IMR-90 (cell line): Measurements from ENCODE around the gene TRAF3. TPM values are rescaled to one million over a fixed set of nuclear protein-coding genes. Genes with fewer than 3 reads are reported as not detected.

Experiments
- ATAC-seq: fragments of 200-7000 bp; cut with Tn5 transposase; 2 replicates; pipeline ENCODE4 v1.9.1; 2020; ENCODE audit warnings: low read depth, mild to moderate bottlenecking, moderate library complexity
- BruUV-seq: library from RNA; stranded (reverse); fragments of 400-500 nt; replicated peaks from 2 replicates; lab custom pipeline; 2021; lab: Mats Ljungman, UMichigan
- CTCF ChIA-PET: fragments of 300-600 bp; formaldehyde crosslinking; extraction: SDS; loops from one replicate; lab custom pipeline; 2021; ENCODE audit warnings: antibody characterized with exemption; lab: Yijun Ruan, JAX
- POLR2A ChIA-PET: fragments of 300-600 bp; sonication (Branson Sonifier 250); formaldehyde crosslinking; loops from one replicate; lab custom pipeline; 2022; ENCODE audit warnings: antibody characterized with exemption; ENCODE audit not compliant: unreplicated experiment; lab: Charles Lee
- DNase-seq: peaks from one replicate; pipeline ENCODE4 v3.0.0; 2013
- H2AFZ ChIP-seq: replicated peaks from 2 replicates; pipeline ENCODE3; 2013; ENCODE audit warnings: low read length, mild to moderate bottlenecking; ENCODE audit not compliant: poor library complexity
- H2AK5ac ChIP-seq: 2 replicates; pipeline ENCODE4 v1.6.1; 2013; ENCODE audit warnings: low read depth, low read length, inconsistent platforms
- H2AK9ac ChIP-seq: replicated peaks from 2 replicates; pipeline ENCODE3; 2013; ENCODE audit warnings: mild to moderate bottlenecking, low read depth, low read length, moderate library complexity; ENCODE audit not compliant: poor library complexity
- H2BK120ac ChIP-seq: 2 replicates; pipeline ENCODE4 v1.6.1; 2013; ENCODE audit warnings: low read depth, low read length, inconsistent platforms
- H2BK15ac ChIP-seq: 3 replicates; pipeline ENCODE4 v1.6.1; 2013; ENCODE audit warnings: low read depth, low read length, inconsistent platforms
- H2BK20ac ChIP-seq: 2 replicates; pipeline ENCODE4 v1.6.1; 2013; ENCODE audit warnings: low read depth, mild to moderate bottlenecking, inconsistent platforms, low read length, moderate library complexity
- H2BK5ac ChIP-seq: 2 replicates; pipeline ENCODE4 v1.6.1; 2013; ENCODE audit warnings: mild to moderate bottlenecking, low read depth, low read length, inconsistent platforms; ENCODE audit not compliant: poor library complexity, severe bottlenecking
- H3K14ac ChIP-seq: replicated peaks from 2 replicates; pipeline ENCODE4 v1.6.1; 2013; ENCODE audit warnings: low read depth, low read length, inconsistent platforms
- H3K18ac ChIP-seq: 2 replicates; pipeline ENCODE4 v1.6.1; 2013; ENCODE audit warnings: low read depth, low read length, control low read depth
- H3K23ac ChIP-seq: 2 replicates; pipeline ENCODE4 v1.6.1; 2013; ENCODE audit warnings: low read depth, low read length, inconsistent platforms
- H3K27ac ChIP-seq: 2 replicates; pipeline ENCODE4 v1.5.1; 2013; ENCODE audit warnings: mild to moderate bottlenecking, control low read depth, low read length; ENCODE audit not compliant: insufficient read depth
- H3K27me3 ChIP-seq: 2 replicates; pipeline ENCODE4 v1.6.1; 2013; ENCODE audit warnings: low read length; ENCODE audit not compliant: control insufficient read depth, insufficient read depth
- H3K36me3 ChIP-seq: 2 replicates; pipeline ENCODE4 v1.6.1; 2013; ENCODE audit warnings: low read length, mixed read lengths; ENCODE audit not compliant: control insufficient read depth, insufficient read depth
- H3K4ac ChIP-seq: 2 replicates; pipeline ENCODE4 v1.6.1; 2013; ENCODE audit warnings: low read depth, low read length, inconsistent platforms
- H3K4me1 ChIP-seq: 2 replicates; pipeline ENCODE4 v1.6.1; 2013; ENCODE audit warnings: low read length, mixed read lengths; ENCODE audit not compliant: control insufficient read depth, insufficient read depth
- H3K4me2 ChIP-seq: 2 replicates; pipeline ENCODE4 v1.6.1; 2013; ENCODE audit warnings: low read depth, mild to moderate bottlenecking, control low read depth, low read length, moderate library complexity
- H3K4me3 ChIP-seq: 2 replicates; pipeline ENCODE4 v1.5.1; 2013; ENCODE audit warnings: low read depth, mild to moderate bottlenecking, control low read depth, low read length, moderate library complexity; ENCODE audit not compliant: insufficient read depth
- H3K56ac ChIP-seq: 2 replicates; pipeline ENCODE4 v1.6.1; 2013; ENCODE audit warnings: low read length, inconsistent platforms; ENCODE audit not compliant: insufficient read depth; ENCODE audit errors: extremely low read depth
- H3K79me1 ChIP-seq, 2 experiments: 2 replicates each; pipeline ENCODE4 v1.6.1; 2013; ENCODE audit warnings: low read length in 2 of 2, inconsistent platforms in 1 of 2, low read depth in 1 of 2
- H3K9ac ChIP-seq: 2 replicates; pipeline ENCODE4 v1.6.1; 2013; ENCODE audit warnings: low read depth, low read length, control low read depth
- H3K9me1 ChIP-seq: 2 replicates; pipeline ENCODE4 v1.6.1; 2013; ENCODE audit warnings: low read length, inconsistent platforms; ENCODE audit not compliant: insufficient read depth
- H3K9me3 ChIP-seq: 2 replicates; pipeline ENCODE4 v1.6.1; 2013; ENCODE audit warnings: low read length; ENCODE audit not compliant: control insufficient read depth, insufficient read depth
- H4K20me1 ChIP-seq: 2 replicates; pipeline ENCODE4 v1.6.1; 2013; ENCODE audit warnings: low read length, inconsistent platforms; ENCODE audit not compliant: insufficient read depth
- H4K5ac ChIP-seq: 2 replicates; pipeline ENCODE4 v1.6.1; 2013; ENCODE audit warnings: mild to moderate bottlenecking, low read depth, low read length, control low read depth
- H4K8ac ChIP-seq, 2 experiments: 2 replicates each; pipeline ENCODE4 v1.6.1; 2013; ENCODE audit warnings: low read depth in 2 of 2, low read length in 2 of 2, control low read depth in 1 of 2, inconsistent platforms in 1 of 2
- H4K91ac ChIP-seq: 2 replicates; pipeline ENCODE4 v1.6.1; 2013; ENCODE audit warnings: low read depth, low read length, inconsistent platforms; ENCODE audit not compliant: insufficient read depth
- BHLHE40 ChIP-seq: fragments of 150-350 bp; IDR thresholded peaks from 2 replicates; pipeline ENCODE4 v1.6.1; 2016; ENCODE audit warnings: mild to moderate bottlenecking, low read depth, low read length
- CEBPB ChIP-seq: IDR thresholded peaks from 2 replicates; pipeline ENCODE4 v1.6.1; 2012; ENCODE audit warnings: low read depth, low read length, improper control_type of control experiment
- CHD1 ChIP-seq: IDR thresholded peaks from 2 replicates; pipeline ENCODE4 v1.6.1; 2012; ENCODE audit warnings: low read depth, low read length, improper control_type of control experiment
- CTCF ChIP-seq: conservative IDR thresholded peaks from 2 replicates; pipeline ENCODE4 v1.5.1; 2012; ENCODE audit warnings: mild to moderate bottlenecking, low read depth, low read length, improper control_type of control experiment
- FOS ChIP-seq: fragments of 150-350 bp; IDR thresholded peaks from 2 replicates; pipeline ENCODE4 v1.6.1; 2016; ENCODE audit warnings: low read depth, low read length
- MAFK ChIP-seq: IDR thresholded peaks from 2 replicates; pipeline ENCODE4 v1.6.1; 2012; ENCODE audit warnings: low read depth, low read length, improper control_type of control experiment
- MAZ ChIP-seq: IDR thresholded peaks from 2 replicates; pipeline ENCODE4 v1.6.1; 2012; ENCODE audit warnings: low read depth, mild to moderate bottlenecking, low read length, improper control_type of control experiment, moderate library complexity, borderline replicate concordance
- MXI1 ChIP-seq: IDR thresholded peaks from 2 replicates; pipeline ENCODE4 v1.6.1; 2012; ENCODE audit warnings: low read depth, mild to moderate bottlenecking, low read length, moderate library complexity, borderline replicate concordance
- NFE2L2 ChIP-seq: fragments of 150-350 bp; IDR thresholded peaks from 2 replicates; pipeline ENCODE4 v1.6.1; 2016; ENCODE audit warnings: low read depth, mild to moderate bottlenecking, low read length
- POLR2A ChIP-seq: IDR thresholded peaks from 2 replicates; pipeline ENCODE4 v1.6.1; 2012; ENCODE audit warnings: mild to moderate bottlenecking, low read depth, low read length
- RAD21 ChIP-seq: IDR thresholded peaks from 2 replicates; pipeline ENCODE4 v1.6.1; 2012; ENCODE audit warnings: low read length, improper control_type of control experiment
- RCOR1 ChIP-seq: IDR thresholded peaks from 2 replicates; pipeline ENCODE4 v1.6.1; 2012; ENCODE audit warnings: mild to moderate bottlenecking, low read length, improper control_type of control experiment; ENCODE audit not compliant: insufficient replicate concordance
- RFX5 ChIP-seq: IDR thresholded peaks from 2 replicates; pipeline ENCODE4 v1.8.0; 2012; ENCODE audit warnings: low read depth, mild to moderate bottlenecking, low read length, moderate library complexity
- SMC3 ChIP-seq: fragments of 150-350 bp; IDR thresholded peaks from 2 replicates; pipeline ENCODE4 v1.6.1; 2016; ENCODE audit warnings: low read depth, mild to moderate bottlenecking, antibody characterized with exemption, low read length, moderate library complexity
- USF2 ChIP-seq: fragments of 150-350 bp; IDR thresholded peaks from 2 replicates; pipeline ENCODE4 v1.6.1; 2017; ENCODE audit warnings: mild to moderate bottlenecking, antibody characterized with exemption, low read length, low read depth
- WGBS, 2 experiments: methylation state at CpG; one replicate each; pipeline versions ENCODE4 v1.1.5 to v1.1.7; 2013; ENCODE audit warnings: missing lambda C conversion rate in 2 of 2; ENCODE audit not compliant: insufficient read length in 1 of 2; ENCODE audit errors: extremely low coverage in 2 of 2; 5-methylcytosine and 5-hydroxymethylcytosine counted together
- dilution Hi-C: fragments of 300-500 bp; cut with HindIII; formaldehyde crosslinking; loops from one replicate; pipeline ENCODE4 v1.14.3; 2018; ENCODE audit warnings: low sequenced_read_pairs; ENCODE audit not compliant: unreplicated experiment
- in situ Hi-C: fragments of 300-500 bp; cut with MboI; formaldehyde crosslinking; loops from 3 replicates; pipeline ENCODE4 v1.14.3; 2019; ENCODE audit warnings: low sequenced_read_pairs, inconsistent platforms, mixed read lengths
- intact Hi-C: fragments of 100-400 bp; cut with micrococcal nuclease; formaldehyde crosslinking; loops from 2 replicates; pipeline ENCODE4 v1.10.0; 2022
- polyA plus RNA-seq, 3 experiments: library from polyadenylated mRNA; depleted of rRNA; stranded (reverse); fragments of >200 nt; gene quantifications; 2 replicates each; pipeline ENCODE4 v1.2.3, GENCODE V29; 2012; ENCODE audit warnings: low replicate concordance in 1 of 3
- total RNA-seq: library from RNA; depleted of rRNA; stranded (reverse); fragments of >200 nt; gene quantifications from 2 replicates; pipeline ENCODE4 v1.2.3, GENCODE V29; 2012
- TF ChIP-seq, protein P1 (sequence below): fragments of 150-350 bp; IDR thresholded peaks from 2 replicates; pipeline ENCODE4 v1.6.1; 2016; ENCODE audit warnings: low read depth, mild to moderate bottlenecking, low read length, moderate library complexity, borderline replicate concordance

Gene TRAF3
- total and polyA plus RNA-seq, 2 of the 4 experiments (the other 2 are of a cell fraction): 21.2 to 25.3 TPM

DNA sequence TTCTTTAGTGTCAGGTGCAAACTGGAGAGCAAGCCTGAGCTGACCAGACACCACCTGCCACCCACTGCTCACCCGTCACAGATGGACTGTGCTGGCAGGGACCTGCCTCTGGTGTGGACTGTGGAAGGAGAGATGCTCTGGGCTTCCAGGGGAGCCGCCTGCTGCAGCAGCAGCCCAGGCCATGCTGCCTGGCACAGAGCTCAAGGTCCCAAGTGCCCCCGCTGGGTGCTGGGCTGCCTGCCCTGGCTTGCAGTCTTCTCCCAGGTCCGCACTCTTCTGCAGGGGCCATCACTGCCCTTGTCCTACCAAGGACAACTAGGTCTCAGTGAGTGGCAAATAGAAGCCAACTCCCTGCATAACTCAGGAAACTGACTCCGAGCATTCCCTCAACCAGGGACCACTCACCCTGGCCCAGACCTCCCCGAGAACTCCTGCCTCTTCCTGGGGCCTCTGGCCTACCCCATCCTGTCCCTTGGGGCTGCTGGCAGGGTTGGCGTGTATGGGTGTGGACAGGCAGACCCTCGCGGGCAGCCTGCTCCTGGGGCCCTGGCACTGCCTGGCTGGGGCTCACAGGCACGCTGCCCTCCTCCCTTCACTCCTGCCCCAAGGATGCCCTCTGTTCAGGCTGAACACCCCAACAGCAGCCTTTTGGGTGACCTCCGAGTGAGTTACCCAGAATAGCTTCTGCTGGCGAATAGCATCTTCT lies 154.5 kb downstream of the TRAF3 start:
- dilution Hi-C loops (no loop called here), in situ Hi-C loops (no loop called here), intact Hi-C loops (no loop called here)
- peak overlapping the region; percentile 62 for H2AK9ac ChIP-seq
- no peak overlapping the region for H3K4me3 ChIP-seq
- H4K91ac ChIP-seq: no peak overlapping the region
- H3K27me3 ChIP-seq: peaks cover 35% of the 10 kb centered on the region
- no peak overlapping the region for H2BK20ac ChIP-seq
- H3K23ac ChIP-seq: no peak overlapping the region
- ATAC-seq: no peak
- CTCF ChIA-PET: no interaction called here
- H3K9me1 ChIP-seq: 0 out of 2 replicates have a peak, but pooled peaks cover 7% of the 10 kb centered on the region
- H3K56ac ChIP-seq: no peak overlapping the region
- no peak overlapping the region for H2BK5ac ChIP-seq
- no TSS peak for BruUV-seq
- peaks cover 13% of the 10 kb centered on the region for H3K4me1 ChIP-seq
- no peak overlapping the region for H3K4me2 ChIP-seq
- H4K5ac ChIP-seq: no peak overlapping the region
- no peak overlapping the region for H3K4ac ChIP-seq
- peaks cover 19% of the 10 kb centered on the region for H4K20me1 ChIP-seq
- H2AK5ac ChIP-seq: no peak overlapping the region
- H3K9me3 ChIP-seq: 0 out of 2 replicates have a peak, but pooled peaks cover 5% of the 10 kb centered on the region
- H3K9ac ChIP-seq: no peak overlapping the region
- 97% methylated on average over 5 of the region's 12 CpGs; no CpG with 5 or more reads in 1 of the 2 experiments for WGBS, 2 experiments
- no peak overlapping the region for H2BK120ac ChIP-seq
- DNase-seq: no peak
- no peak overlapping the region for H4K8ac ChIP-seq
- H3K27ac ChIP-seq: no peak overlapping the region
- POLR2A ChIA-PET: no interaction called here
- H2AFZ ChIP-seq: no peak overlapping the region
- H2BK15ac ChIP-seq: no peak overlapping the region
- no peak overlapping the region for H3K18ac ChIP-seq
- no peak overlapping the region for H3K14ac ChIP-seq
- H3K79me1 ChIP-seq: peaks cover 0 to 18% of the 10 kb centered on the region in 2 experiments; a peak in 2 of 4 replicates
- peaks cover 29% of the 10 kb centered on the region for H3K36me3 ChIP-seq
- TF ChIP-seq BHLHE40 (no peak), CEBPB (no peak), RCOR1 (no peak), MAFK (no peak), MXI1 (no peak), MAZ (no peak), SMC3 (no peak), RAD21 (no peak), USF2 (no peak), RFX5 (no peak), POLR2A (no peak), CHD1 (no peak), FOS (no peak), CTCF (no peak), NFE2L2 (no peak)
- TF ChIP-seq, protein P1, sequence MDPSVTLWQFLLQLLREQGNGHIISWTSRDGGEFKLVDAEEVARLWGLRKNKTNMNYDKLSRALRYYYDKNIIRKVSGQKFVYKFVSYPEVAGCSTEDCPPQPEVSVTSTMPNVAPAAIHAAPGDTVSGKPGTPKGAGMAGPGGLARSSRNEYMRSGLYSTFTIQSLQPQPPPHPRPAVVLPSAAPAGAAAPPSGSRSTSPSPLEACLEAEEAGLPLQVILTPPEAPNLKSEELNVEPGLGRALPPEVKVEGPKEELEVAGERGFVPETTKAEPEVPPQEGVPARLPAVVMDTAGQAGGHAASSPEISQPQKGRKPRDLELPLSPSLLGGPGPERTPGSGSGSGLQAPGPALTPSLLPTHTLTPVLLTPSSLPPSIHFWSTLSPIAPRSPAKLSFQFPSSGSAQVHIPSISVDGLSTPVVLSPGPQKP: no peak
